Measurements from ENCODE around the gene LETM1. TPM values are rescaled to one million over a fixed set of nuclear protein-coding genes. Genes with fewer than 3 reads are reported as not detected.

The LETM1 gene
- total and polyA plus RNA-seq, 4 donors, result 21.7 to 47.1 (median 26.8) TPM

DNA sequence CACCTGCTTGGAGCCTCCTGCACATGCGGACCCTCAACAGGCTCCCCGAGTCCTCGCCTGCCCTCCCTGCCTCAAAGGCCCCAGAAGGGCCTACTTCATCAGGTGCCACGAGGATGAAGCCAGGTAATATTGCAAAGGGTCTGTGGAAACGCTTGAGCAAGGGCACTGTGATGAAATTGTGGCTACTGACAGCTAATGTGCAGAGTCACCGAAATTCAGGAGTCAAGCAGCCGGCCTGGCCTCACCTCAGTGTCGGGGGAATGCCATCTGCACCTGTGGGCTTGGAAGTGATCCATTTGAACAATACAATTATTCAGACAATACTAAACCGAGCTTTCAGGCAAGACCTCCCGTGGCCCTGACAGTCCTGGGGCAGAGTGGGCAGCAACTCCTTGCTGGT, 66.0 kb downstream of the LETM1 start:
- no peaks in the 10 kb centered on the region for H3K36me3 ChIP-seq (ENCODE audit: control insufficient read depth in 4 of 4, insufficient read depth in 4 of 4, low read length in 4 of 4)
- no peaks in the 10 kb centered on the region for H3K27me3 ChIP-seq (ENCODE audit: control insufficient read depth in 3 of 3, insufficient read depth in 3 of 3, low read length in 2 of 3)
- H3K4me1 ChIP-seq (ENCODE audit: control insufficient read depth in 5 of 5, insufficient read depth in 5 of 5, low read length in 5 of 5), result peaks cover 0 to 16% (median 7%) of the 10 kb centered on the region in 5 donors
- no peaks in the 10 kb centered on the region for H3K9me3 ChIP-seq (ENCODE audit: control insufficient read depth in 4 of 4, insufficient read depth in 3 of 4, low read length in 3 of 4)
- no peak overlapping the region for H3K4me3 ChIP-seq
- TF ChIP-seq, protein P1, sequence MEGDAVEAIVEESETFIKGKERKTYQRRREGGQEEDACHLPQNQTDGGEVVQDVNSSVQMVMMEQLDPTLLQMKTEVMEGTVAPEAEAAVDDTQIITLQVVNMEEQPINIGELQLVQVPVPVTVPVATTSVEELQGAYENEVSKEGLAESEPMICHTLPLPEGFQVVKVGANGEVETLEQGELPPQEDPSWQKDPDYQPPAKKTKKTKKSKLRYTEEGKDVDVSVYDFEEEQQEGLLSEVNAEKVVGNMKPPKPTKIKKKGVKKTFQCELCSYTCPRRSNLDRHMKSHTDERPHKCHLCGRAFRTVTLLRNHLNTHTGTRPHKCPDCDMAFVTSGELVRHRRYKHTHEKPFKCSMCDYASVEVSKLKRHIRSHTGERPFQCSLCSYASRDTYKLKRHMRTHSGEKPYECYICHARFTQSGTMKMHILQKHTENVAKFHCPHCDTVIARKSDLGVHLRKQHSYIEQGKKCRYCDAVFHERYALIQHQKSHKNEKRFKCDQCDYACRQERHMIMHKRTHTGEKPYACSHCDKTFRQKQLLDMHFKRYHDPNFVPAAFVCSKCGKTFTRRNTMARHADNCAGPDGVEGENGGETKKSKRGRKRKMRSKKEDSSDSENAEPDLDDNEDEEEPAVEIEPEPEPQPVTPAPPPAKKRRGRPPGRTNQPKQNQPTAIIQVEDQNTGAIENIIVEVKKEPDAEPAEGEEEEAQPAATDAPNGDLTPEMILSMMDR (IDR thresholded peaks at IDR 0.05; ENCODE audit: control extremely low read depth, extremely low read depth), result no peak
- no peak overlapping the region for H3K27ac ChIP-seq (ENCODE audit: low read depth in 1 of 2, low read length in 1 of 2)
- ATAC-seq (ENCODE audit: insufficient read depth, low FRiP score) (no peak), DNase-seq (no peak)
- 72 to 88% methylated on average over 10 of the region's 10 CpGs for WGBS, 2 donors
- no peak overlapping the region for H3K9ac ChIP-seq (ENCODE audit: insufficient read depth in 1 of 2, low read length in 2 of 2)

DNA sequence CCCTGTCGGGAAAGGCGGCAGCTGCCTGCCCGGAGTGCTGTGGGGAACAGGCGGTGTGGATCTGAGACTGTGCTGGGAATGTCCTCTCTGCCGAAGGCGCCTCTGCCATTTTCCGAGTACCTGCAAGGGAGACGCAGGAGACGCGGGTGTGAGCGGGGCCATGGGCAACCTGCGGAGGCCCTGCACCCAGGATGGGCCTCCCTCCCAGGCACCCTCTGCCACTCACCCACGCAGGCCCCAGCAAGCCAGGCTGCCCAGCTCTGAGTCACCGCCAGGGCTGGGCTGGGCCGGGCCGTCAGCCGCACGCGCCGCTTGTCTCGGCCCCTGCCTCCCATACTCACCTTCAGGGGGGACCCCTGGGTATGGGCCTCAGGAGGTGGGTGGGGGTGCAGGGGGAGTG, 66.4 kb downstream of the LETM1 start:
- TF ChIP-seq, protein P1 (IDR thresholded peaks at IDR 0.05; ENCODE audit: control extremely low read depth, extremely low read depth), result no peak
- H3K9ac ChIP-seq (ENCODE audit: insufficient read depth in 1 of 2, low read length in 2 of 2), result no peak overlapping the region
- no peak overlapping the region for H3K4me3 ChIP-seq
- H3K27me3 ChIP-seq (ENCODE audit: control insufficient read depth in 3 of 3, insufficient read depth in 3 of 3, low read length in 2 of 3), result no peaks in the 10 kb centered on the region
- ATAC-seq (ENCODE audit: insufficient read depth, low FRiP score) (no peak), DNase-seq (no peak)
- no peaks in the 10 kb centered on the region for H3K9me3 ChIP-seq (ENCODE audit: control insufficient read depth in 4 of 4, insufficient read depth in 3 of 4, low read length in 3 of 4)
- WGBS, 2 donors, result 89 to 92% methylated on average over 21 of the region's 21 CpGs
- H3K36me3 ChIP-seq (ENCODE audit: control insufficient read depth in 4 of 4, insufficient read depth in 4 of 4, low read length in 4 of 4), result no peaks in the 10 kb centered on the region
- peaks cover 0 to 18% (median 7%) of the 10 kb centered on the region in 5 donors for H3K4me1 ChIP-seq (ENCODE audit: control insufficient read depth in 5 of 5, insufficient read depth in 5 of 5, low read length in 5 of 5)
- no peak overlapping the region for H3K27ac ChIP-seq (ENCODE audit: low read depth in 1 of 2, low read length in 1 of 2)

DNA sequence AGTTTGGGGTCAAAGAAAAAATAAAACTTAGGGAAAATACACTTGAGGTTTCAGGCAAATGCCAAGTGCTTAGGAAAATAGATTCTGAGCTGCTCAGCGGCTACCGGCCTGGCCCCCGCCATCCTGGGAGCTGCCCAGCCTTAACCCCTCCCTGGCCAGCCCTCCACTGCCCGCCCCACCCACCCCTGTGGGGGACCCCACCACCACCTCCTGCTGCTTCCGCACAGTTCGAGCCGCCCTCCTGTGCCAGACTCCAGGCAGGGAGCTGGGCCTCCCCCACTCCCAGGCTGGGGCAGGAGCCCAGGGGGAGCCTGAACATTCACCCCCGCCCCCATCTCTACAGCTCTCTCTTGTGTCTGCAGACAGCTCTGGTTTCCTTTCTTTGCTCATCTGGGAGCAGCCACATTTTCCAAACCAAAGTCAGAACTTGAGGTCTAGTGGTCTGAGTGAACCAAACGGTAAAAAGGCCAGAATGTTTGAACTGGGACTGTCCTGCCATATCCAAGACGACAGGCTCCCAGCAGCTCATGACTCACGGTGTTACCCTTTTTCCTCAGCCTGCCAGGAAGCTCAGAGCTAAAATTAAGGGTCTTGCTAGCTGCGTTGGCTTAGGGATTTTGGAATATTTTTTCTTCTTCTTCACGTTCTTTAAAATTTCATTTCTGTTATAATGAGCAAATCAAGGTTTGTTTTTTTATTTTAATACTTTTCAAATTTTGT, 67.5 kb downstream of the LETM1 start:
- TF ChIP-seq, protein P1 (IDR thresholded peaks at IDR 0.05; ENCODE audit: control extremely low read depth, extremely low read depth), result no peak
- Histone ChIP-seq H3K9ac (ENCODE audit: insufficient read depth in 1 of 2, low read length in 2 of 2) (no peak overlapping the region), H3K4me3 (no peak overlapping the region), H3K9me3 (ENCODE audit: control insufficient read depth in 4 of 4, insufficient read depth in 3 of 4, low read length in 3 of 4) (no peaks in the 10 kb centered on the region), H3K36me3 (ENCODE audit: control insufficient read depth in 4 of 4, insufficient read depth in 4 of 4, low read length in 4 of 4) (no peaks in the 10 kb centered on the region), H3K27ac (ENCODE audit: low read depth in 1 of 2, low read length in 1 of 2) (no peak overlapping the region), H3K4me1 (ENCODE audit: control insufficient read depth in 5 of 5, insufficient read depth in 5 of 5, low read length in 5 of 5) (peaks cover 0 to 18% (median 4%) of the 10 kb centered on the region in 5 donors), H3K27me3 (ENCODE audit: control insufficient read depth in 3 of 3, insufficient read depth in 3 of 3, low read length in 2 of 3) (no peaks in the 10 kb centered on the region)
- no peak for ATAC-seq (ENCODE audit: insufficient read depth, low FRiP score)
- WGBS, 2 donors, result 72 to 78% methylated on average over 13 of the region's 13 CpGs
- no peak for DNase-seq

Data from lung (tissue), 12 donors.